Left lung (tissue), 10 donors: ENCODE measurements around the gene SLC10A2. TPM values are rescaled to one million over a fixed set of nuclear protein-coding genes. Genes with fewer than 3 reads are reported as not detected.

Experiments
- ATAC-seq: fragments of 200-7000 bp; cut with Tn5 transposase; one replicate; pipeline ENCODE4 v1.9.1; 2020; ENCODE audit warnings: moderate library complexity
- DNase-seq, 4 donors: peaks; one replicate each; pipeline ENCODE4 v3.0.0-alpha.2; 2013 to 2020
- H3K27ac ChIP-seq, 2 donors: fragments of 200-600 bp; sonication (generic) in 1 of 2; one replicate each; pipeline versions ENCODE4 v1.5.0 to v1.8.0; 2020 to 2021
- H3K27me3 ChIP-seq, 2 donors: fragments of 200-600 bp; sonication (generic) in 1 of 2; one replicate each; pipeline versions ENCODE4 v1.5.0 to v1.8.0; 2020 to 2021
- H3K36me3 ChIP-seq, 2 donors: fragments of 200-600 bp; sonication (generic) in 1 of 2; one replicate each; pipeline versions ENCODE4 v1.5.0 to v1.8.0; 2020 to 2021
- H3K4me1 ChIP-seq, 2 donors: fragments of 200-600 bp; one replicate each; pipeline ENCODE4 v1.8.0; 2021
- H3K4me3 ChIP-seq, 2 donors: fragments of 200-600 bp; sonication (generic) in 1 of 2; one replicate each; pipeline versions ENCODE4 v1.5.0 to v1.8.0; 2020 to 2021; ENCODE audit warnings: mild to moderate bottlenecking in 1 of 2
- H3K9me3 ChIP-seq, 2 donors: fragments of 200-600 bp; sonication (generic) in 1 of 2; one replicate each; pipeline versions ENCODE4 v1.5.0 to v1.8.0; 2020 to 2021
- intact Hi-C, 2 donors: fragments of 100-400 bp; cut with DNase I; formaldehyde crosslinking; loops; one replicate each; pipeline versions ENCODE4 v1.11.2 to v1.14.2; 2022
- polyA plus RNA-seq, 6 donors: library from polyadenylated mRNA; unstranded; fragments of 120-200 nt; gene quantifications; one replicate each; pipeline ENCODE4 v1.2.1, GENCODE V29; 2013; ENCODE audit not compliant: insufficient read length in 6 of 6
- total RNA-seq, 2 donors: library from RNA; stranded (reverse); fragmentation: NEBNext Ultra II Directional; extraction: Animal tissue kit (Norgen Biotek cat#: 25700); gene quantifications; one replicate each; pipeline ENCODE4 v1.2.1, GENCODE V29; 2021
- TF ChIP-seq, protein P1 (sequence below), 2 donors: fragments of 200-600 bp; sonication (generic) in 1 of 2; IDR thresholded peaks; one replicate each; pipeline versions ENCODE4 v1.5.0 to v1.8.0; 2021; ENCODE audit warnings: antibody characterized with exemption in 2 of 2
- donor health status: DM: no; HTN: yes; CAD: no.
- donor health status: DM: no; HTN: no; CAD: no.

SLC10A2 gene
- total and polyA plus RNA-seq, 8 donors: 6.8 to 15.0 (median 9.3) TPM; not detected in 2

DNA sequence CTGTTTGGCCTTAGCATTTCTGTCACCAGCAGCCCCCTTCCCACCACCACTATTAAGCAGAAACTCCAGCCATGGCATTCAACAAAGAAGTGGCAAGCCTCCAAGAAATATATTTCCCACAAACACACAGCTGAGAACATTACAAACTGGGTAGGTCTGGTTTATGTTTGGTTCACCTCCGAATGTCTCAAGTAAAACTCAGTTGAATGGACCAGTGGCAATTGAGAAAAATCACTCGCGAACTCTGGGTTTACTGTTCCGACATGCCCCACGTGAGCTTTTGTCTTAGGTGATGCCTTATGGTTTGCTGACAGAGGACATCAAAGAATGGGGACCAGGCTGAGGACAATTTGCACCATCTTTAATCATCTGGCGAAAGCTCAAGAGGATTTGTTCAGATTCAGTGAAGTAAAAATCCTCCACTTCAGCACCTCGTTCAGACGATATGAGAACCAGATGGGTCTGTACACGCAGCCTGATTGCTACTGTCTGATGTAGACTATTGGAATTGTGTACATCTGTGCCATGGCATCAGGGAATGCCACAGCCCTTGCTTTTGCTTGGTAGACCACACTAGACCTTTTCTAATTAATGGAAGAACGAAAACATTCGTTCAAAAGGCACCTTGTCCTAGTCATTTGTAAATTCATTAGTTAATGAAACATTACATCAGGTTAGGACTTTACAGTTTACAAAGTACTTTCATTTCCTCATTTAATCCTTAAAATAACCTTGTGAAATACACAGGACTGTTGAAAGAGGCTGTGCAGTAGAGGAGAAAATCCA lies 59.4 kb downstream of the SLC10A2 start:
- Histone ChIP-seq H3K4me3 (no peak overlapping the region), H3K27me3 (no peaks in the 10 kb centered on the region), H3K4me1 (no peaks in the 10 kb centered on the region), H3K9me3 (no peaks in the 10 kb centered on the region), H3K27ac (no peak overlapping the region), H3K36me3 (no peaks in the 10 kb centered on the region)
- intact Hi-C loops: no loop called here
- no peak for ATAC-seq
- DNase-seq: no peak
- TF ChIP-seq, protein P1, sequence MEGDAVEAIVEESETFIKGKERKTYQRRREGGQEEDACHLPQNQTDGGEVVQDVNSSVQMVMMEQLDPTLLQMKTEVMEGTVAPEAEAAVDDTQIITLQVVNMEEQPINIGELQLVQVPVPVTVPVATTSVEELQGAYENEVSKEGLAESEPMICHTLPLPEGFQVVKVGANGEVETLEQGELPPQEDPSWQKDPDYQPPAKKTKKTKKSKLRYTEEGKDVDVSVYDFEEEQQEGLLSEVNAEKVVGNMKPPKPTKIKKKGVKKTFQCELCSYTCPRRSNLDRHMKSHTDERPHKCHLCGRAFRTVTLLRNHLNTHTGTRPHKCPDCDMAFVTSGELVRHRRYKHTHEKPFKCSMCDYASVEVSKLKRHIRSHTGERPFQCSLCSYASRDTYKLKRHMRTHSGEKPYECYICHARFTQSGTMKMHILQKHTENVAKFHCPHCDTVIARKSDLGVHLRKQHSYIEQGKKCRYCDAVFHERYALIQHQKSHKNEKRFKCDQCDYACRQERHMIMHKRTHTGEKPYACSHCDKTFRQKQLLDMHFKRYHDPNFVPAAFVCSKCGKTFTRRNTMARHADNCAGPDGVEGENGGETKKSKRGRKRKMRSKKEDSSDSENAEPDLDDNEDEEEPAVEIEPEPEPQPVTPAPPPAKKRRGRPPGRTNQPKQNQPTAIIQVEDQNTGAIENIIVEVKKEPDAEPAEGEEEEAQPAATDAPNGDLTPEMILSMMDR (IDR thresholded peaks at IDR 0.05): no peak

DNA sequence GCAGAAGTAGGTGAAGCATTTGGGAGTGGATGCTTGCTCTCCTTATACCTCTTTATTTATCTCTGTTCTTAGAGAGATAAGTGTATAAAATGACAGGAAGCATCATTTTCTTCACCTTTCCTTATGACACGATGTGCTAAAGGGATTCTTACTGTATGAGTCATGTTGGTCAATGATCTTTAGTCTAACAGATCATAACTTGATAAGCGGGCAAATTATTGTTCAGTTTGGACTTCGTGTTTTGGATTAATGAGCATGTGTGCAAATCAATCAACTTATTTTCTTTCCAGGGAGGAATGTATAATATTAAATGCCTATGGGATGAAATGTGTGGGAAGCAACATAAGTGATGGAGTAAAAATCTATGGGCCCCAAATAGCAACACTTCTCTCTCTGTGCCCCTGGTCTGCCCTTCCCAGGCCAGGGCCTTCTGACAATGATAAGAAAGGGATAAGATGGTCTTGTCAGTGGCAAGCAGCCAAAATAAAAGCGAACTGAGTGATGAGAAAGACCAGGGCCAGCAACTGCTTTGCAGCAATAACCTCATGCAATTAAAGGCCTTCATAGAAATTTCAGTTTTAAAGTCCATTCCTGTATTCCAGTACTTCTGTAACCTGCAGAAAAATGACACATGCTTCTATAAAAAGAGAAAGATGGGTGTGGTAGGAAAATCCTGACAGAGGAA lies 61.4 kb downstream of the SLC10A2 start:
- TF ChIP-seq, protein P1 (IDR thresholded peaks at IDR 0.05): no peak
- no peak overlapping the region for H3K27ac ChIP-seq
- no peaks in the 10 kb centered on the region for H3K4me1 ChIP-seq
- ATAC-seq (no peak), DNase-seq (no peak)
- intact Hi-C loops: no loop called here
- H3K27me3 ChIP-seq: no peaks in the 10 kb centered on the region
- H3K36me3 ChIP-seq: no peaks in the 10 kb centered on the region
- H3K4me3 ChIP-seq: no peak overlapping the region
- no peaks in the 10 kb centered on the region for H3K9me3 ChIP-seq

DNA sequence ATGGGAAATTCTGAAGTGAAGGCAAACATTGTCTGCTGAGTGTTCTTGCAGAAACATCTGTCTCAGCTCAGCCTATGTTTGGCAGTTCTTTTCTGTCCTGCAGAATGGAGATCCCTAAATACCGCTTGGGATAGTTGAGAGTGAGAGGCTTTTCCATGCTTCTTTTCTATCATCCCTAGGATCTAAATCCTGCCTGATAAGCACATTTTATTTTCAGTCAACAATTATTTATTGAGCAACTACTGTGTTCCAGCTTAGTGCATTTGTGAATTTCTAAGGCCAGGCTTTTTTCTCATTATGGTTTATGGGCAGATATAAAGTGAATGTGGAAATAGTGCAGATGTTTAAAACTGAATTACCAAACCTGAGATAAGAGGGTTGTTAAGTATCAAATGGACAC lies 62.6 kb downstream of the SLC10A2 start:
- no peaks in the 10 kb centered on the region for H3K4me1 ChIP-seq
- no peaks in the 10 kb centered on the region for H3K27me3 ChIP-seq
- no peak overlapping the region for H3K27ac ChIP-seq
- intact Hi-C loops: no loop called here
- ATAC-seq (no peak), DNase-seq (no peak)
- no peak overlapping the region for H3K4me3 ChIP-seq
- TF ChIP-seq, protein P1 (IDR thresholded peaks at IDR 0.05): no peak
- no peaks in the 10 kb centered on the region for H3K9me3 ChIP-seq
- H3K36me3 ChIP-seq: no peaks in the 10 kb centered on the region

DNA sequence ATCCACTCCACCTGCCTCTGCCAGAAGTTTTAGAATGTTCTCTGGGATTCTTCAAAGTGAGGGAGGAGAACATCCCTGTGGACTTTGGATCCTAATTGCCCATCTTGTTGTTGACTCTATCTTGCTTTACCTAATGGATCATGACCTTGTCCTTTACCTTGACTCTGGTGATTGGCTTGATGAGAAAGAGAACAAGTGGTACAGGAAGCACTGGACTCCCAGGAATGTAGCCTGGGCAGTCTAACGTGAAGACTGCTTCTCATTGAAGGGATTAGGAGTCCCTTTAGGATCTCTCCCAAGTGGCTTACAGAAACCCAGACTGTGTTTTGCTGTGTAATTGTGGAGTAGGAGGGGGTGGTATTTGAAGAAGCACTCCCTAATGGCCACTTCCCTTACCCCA lies 63.9 kb downstream of the SLC10A2 start:
- Histone ChIP-seq H3K27ac (no peak overlapping the region), H3K4me1 (no peaks in the 10 kb centered on the region), H3K4me3 (no peak overlapping the region), H3K27me3 (no peaks in the 10 kb centered on the region), H3K9me3 (no peaks in the 10 kb centered on the region), H3K36me3 (no peaks in the 10 kb centered on the region)
- DNase-seq (no peak), ATAC-seq (no peak)
- intact Hi-C loops: no loop called here
- TF ChIP-seq, protein P1 (IDR thresholded peaks at IDR 0.05): no peak

DNA sequence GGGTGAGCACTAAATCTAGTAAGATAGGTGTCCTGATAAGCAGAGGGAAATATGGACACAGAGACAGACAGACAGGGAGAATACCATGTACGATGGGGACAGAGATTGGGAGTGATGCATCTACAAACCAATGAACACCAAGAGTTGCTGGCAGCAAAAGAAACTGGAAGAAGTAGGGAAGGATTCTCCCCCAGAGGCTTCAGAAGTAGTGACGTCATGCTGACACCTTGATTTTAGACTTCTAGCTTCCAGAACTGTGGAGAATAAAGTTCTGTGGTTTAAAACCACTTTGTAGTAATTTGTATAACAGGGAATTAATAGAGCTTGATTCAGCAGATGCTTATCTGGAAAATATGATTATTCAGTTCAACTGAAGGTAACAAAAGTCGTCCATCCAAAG lies 66.1 kb downstream of the SLC10A2 start:
- no peaks in the 10 kb centered on the region for H3K36me3 ChIP-seq
- intact Hi-C loops: no loop called here
- DNase-seq: no peak
- no peaks in the 10 kb centered on the region for H3K27me3 ChIP-seq
- H3K9me3 ChIP-seq: peaks cover 0 to 6% of the 10 kb centered on the region in 2 donors
- no peaks in the 10 kb centered on the region for H3K4me1 ChIP-seq
- H3K4me3 ChIP-seq: no peak overlapping the region
- no peak for ATAC-seq
- no peak overlapping the region for H3K27ac ChIP-seq
- TF ChIP-seq, protein P1 (IDR thresholded peaks at IDR 0.05): no peak
